Measurements from ENCODE around the gene GTF3C2. TPM values are rescaled to one million over a fixed set of nuclear protein-coding genes. Genes with fewer than 3 reads are reported as not detected.

The GTF3C2 gene
- total and polyA plus RNA-seq, 2 of the 13 experiments (the other 11 are each of a cell fraction or from before 2014, with no cell fraction given) = 77.5 to 130 TPM

GRCh38 chr2:27380626-27381545 lies 24.3 kb upstream of the GTF3C2 start, which contains the start of gene ZNF513 (continued):
- TF ChIP-seq GLMP (CRISPR knock-in tag; IDR thresholded peaks at IDR 0.05; ENCODE audit: borderline replicate concordance) (no peak), ZNF354B (CRISPR knock-in tag; IDR thresholded peaks at IDR 0.05) (no peak), ZNF124 (CRISPR knock-in tag; IDR thresholded peaks at IDR 0.05) (no peak), ZNF180 (CRISPR knock-in tag; IDR thresholded peaks at IDR 0.05; ENCODE audit: borderline replicate concordance, low read depth) (no peak), MBD4 (IDR thresholded peaks at IDR 0.05; ENCODE audit: borderline replicate concordance, low read length) (no peak), ZNF318 (CRISPR knock-in tag; IDR thresholded peaks at IDR 0.05) (no peak), YEATS4 (CRISPR knock-in tag; IDR thresholded peaks at IDR 0.05; ENCODE audit: borderline replicate concordance) (no peak), NR3C1 (CRISPR knock-in tag; IDR thresholded peaks at IDR 0.05) (no peak), ZNF75D (CRISPR knock-in tag; IDR thresholded peaks at IDR 0.05; ENCODE audit: borderline replicate concordance) (no peak), ZNF136 (CRISPR knock-in tag; IDR thresholded peaks at IDR 0.05; ENCODE audit: low read depth) (no peak), NFE2L2 (IDR thresholded peaks at IDR 0.05; ENCODE audit: low read length) (no peak), ARID4A (CRISPR knock-in tag; IDR thresholded peaks at IDR 0.05; ENCODE audit: borderline replicate concordance) (peak; percentile 53), ZNF747 (CRISPR knock-in tag; IDR thresholded peaks at IDR 0.05; ENCODE audit: borderline replicate concordance) (no peak), DR1 (CRISPR knock-in tag; IDR thresholded peaks at IDR 0.05) (no peak), ZNF616 (CRISPR knock-in tag; IDR thresholded peaks at IDR 0.05; ENCODE audit: low read depth) (no peak)
